HG03135 (cell line): ENCODE results near the gene RPIA.
A peak's percentile ranks its signal among the peaks of the same experiment; 100 is the strongest.
"Not testable (repeated sequence)": the region's sequence is repeated elsewhere in the genome, so short reads cannot be mapped to it uniquely, and the experiment has no call there.

Source experiments
- ATAC-seq: cut with Tn5 transposase; IDR thresholded peaks from one replicate; pipeline ENCODE4 v1.9.1; 2021; ENCODE audit warnings: mild to moderate bottlenecking, moderate library complexity; ENCODE audit not compliant: unreplicated experiment

The RPIA gene

DNA sequence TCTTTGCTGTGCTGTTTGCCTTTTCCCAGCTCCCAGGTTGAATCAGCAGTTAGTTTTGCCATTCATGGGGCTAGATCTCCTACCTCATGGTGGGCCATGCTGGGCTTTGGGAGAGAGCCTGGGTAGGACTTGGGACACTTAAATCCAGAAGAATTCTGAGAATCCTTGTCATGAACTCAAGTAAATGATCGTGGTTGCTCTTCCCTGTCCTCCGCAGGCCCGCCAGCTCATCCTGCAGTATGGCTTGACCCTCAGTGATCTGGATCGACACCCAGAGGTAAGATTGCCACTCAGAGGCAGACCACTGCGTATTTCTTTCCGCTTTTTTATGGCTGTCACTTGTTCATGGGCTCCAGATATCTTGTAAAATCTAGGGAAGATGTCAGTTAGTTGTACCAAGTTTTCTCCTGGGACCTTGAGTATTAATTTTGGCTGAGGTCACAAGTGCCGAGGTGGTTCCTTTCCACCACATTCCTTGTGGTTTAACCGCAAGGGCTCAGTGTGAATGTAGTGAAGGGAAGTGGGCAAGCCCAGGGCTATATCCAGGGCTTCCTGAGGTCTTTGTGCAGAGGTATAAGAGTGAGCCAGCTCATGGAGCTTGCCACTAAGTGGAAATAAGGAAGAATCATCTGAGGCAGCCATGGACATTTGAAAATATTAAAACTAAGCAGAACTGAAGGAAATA is 37.7 kb downstream of the RPIA start:
- ATAC-seq = no peak

DNA sequence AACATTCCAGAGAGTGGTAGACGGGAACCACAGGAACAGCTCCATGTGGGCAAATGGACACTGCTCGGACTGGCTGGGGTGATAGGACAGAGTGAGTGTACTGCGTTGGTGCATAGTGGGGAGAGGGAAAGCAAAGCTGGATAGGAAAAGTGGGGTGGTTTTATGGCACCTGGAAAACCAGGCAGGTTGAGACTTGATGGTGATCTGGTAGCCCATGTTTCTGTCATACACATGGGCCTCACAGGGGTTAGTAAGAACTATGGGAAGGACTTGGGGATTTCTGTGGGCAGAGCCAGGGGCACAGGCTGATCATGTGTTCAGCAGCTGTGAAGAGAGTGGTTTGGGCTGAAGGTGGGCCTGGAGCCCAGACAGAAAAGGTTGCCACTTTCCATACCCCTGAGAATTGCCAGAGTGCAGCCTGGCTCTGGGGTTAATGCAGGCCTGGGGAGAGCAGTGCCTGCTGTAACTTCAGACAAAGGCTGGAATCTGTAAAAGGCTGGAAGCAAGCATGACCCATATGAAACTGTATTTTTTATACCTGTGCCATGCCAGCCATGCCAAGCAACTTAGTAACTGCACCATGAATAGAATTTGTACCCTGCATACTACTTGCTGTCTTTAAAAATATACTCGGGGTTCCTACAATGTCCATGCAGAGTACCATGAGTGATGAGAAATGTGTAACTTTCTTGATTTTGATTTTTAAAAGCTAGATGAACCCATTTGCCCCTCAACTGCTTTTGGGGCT is 41.9 kb downstream of the RPIA start:
- no peak for ATAC-seq

DNA sequence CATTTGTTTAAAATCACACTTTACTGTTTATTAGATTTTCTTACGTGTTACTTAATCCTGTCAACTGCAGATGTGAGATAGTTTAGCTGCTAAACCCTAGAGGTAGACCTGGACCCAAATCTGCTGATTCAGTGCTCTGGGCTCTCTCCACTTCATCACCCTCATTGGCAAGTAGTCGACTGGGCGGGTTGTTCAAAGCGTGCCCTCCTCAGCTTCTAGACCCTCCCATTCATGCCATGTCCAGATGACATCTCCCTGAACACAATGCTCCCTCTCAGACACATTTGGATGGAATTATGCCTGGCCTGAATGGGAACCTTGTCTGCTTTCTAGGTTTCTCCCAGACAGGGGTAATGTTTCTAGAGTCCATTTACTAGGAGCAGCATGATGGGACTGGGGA is 43.7 kb downstream of the RPIA start:
- ATAC-seq = no peak

DNA sequence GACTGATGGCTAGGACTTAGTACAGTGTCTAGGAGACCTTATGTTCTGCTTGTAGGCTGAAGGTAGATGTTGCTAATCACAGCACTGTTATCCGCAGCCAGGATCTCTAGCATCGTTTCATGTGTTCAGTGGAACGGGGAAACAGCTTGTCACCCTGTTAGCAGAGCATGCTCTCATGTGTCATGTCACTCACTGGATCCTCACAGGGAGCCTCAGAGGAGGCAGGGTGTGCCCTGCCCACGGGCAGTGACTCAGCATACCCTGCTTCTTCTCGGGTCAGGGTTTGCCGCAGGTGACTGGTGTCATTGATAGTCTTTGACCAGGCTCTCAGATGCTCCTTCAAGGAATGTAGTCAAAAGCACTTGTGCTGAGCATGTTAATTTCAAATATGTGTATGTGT is 44.4 kb downstream of the RPIA start:
- ATAC-seq = no peak

DNA sequence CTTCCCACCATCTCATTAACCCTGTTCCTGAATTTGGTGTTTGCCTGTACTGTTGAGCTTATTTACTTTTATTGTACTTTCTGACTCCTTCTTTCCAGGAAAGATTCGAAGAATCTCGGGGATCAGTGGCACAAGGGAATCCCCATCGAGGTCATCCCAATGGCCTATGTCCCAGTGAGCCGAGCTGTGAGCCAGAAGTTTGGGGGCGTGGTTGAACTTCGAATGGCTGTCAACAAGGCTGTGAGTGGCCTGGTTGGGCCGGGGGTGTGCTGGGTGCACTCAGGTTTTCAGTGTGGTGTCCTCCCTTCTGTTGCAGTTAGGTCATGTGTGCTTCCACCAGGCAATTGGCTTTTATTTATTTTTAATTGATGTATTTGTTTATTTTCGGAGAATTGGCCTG is 45.0 kb downstream of the RPIA start:
- ATAC-seq = no peak

DNA sequence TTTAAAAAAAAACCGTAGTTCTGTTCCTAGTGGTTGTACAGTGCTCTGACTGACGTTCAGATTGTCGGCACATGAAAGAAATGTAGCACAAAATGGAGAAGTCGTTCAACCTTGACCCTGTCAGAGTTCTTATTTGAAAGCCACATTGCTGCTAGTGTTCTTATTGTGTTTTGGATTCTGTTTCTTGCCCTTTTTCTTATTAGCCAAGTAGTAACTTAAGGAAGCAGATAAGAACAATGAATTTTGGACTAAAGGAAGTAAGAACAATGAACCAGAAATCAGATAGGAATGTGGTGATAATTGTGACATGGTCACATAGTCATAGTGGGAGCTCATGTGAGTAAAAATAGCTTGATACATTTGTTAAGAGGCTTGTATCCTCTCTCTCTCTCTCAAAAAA is 45.9 kb downstream of the RPIA start:
- ATAC-seq = no peak

DNA sequence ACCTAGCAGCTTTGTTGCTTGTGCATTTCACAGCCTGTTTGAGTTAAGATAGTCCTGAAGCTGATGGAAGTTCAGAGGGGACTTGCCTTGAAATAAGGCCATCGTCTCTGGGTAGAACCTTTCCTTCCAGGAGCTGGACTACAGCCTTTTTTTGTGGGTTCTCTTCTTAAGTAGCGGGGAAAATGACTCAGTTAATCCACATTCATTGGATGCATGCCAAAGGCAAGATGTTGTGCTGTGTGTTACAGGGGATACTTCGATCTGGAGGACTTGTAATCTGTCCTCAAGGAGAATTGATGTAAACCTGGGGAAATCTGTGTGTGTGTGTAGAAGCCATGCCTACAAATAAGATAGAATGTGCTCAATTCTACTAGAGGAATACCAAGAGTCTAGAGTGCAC is 46.8 kb downstream of the RPIA start:
- no peak for ATAC-seq

DNA sequence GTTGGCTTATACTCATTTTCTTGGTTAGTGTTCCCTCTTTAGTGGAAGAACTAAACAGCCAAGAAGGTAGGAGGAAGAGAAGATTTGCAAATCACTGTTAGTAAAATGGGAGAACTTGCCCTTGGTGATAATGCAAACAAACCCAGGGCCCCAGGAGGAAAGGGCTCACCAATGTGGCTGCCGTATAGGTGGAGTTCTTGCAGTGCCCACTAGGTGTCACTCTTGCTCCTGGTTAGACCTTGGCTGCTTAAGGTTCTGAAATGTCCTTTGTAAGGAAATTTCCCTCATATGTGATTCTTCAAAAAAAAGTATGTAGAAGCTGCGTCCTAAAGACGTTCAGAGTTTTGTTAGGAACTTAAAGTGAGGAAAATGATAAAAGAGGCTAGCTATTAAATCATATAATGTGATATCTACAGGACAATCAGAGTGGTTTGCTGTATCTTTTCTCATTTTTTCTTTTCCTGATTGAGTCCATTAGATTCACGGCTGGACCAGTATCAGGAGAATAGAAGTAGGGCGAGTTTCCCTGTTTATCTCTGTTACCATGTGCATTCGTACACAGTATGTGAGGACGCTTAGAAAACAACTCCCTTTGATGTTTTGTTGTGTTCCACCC is 48.6 kb downstream of the RPIA start:
- peak; percentile 79 for ATAC-seq

DNA sequence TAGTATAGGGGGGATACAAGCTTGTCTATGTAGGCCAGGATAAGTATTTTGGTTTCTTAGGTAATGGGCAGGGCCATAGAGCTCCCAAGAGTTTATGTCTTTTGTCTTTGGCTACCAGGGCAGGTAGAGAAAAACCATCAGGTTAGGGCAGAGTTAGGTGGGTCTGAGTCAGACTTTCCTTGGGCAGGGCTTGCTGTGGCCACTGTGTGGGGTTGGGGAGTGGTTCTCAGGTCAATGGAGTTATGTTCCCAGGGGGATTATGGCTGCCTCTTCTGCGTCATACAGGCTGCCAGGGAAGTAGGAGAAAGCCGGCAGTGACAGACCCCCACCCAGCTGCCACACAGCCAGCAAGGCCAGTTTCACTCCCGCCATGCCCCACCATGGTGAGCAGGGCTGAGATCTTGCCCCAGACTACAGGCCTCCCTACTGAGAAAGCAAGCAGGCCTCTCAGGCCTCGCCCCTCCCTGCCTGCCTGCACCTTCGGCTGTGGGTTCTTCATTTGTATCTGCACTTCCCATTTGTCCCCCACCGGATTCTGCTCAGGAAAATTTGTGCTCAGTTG is 55.5 kb downstream of the RPIA start:
- no peak for ATAC-seq

DNA sequence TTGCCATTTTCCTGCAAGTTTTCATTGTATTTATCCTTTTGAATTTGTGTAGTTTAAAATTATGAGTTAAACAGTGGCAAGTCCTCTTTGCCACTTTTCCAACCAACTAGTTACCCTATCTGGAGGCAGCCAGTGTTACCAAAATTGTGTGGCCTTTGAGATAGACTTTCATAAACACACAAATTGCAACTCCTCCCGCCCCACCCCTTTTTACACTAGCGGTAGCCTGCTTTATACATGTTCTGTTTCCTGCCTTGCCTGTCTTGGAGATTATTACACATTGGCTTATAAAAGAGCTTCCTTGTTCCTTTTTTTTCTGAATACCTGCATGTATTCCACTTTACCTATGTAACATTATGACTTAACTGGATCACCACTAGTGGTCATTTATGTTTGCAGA is 56.5 kb downstream of the RPIA start:
- ATAC-seq = no peak

DNA sequence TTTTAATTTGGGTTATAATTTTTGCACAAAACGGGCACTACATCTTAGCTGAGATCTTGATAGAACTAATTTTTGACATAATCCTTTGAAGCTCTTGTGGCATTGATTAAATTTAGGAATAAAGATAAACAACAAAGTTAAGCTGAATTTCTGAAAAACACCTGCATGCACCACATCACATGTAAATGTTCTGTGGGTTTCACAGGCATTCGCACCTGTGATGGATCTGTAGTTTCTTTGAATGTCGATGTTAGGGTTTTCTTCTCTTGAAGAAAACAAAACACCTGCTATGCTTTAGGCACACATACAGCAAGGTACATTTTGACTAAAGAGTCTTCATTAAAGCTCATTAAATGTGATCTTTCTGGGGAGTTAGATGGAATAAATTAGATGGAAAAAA is 60.3 kb downstream of the RPIA start:
- no peak for ATAC-seq

DNA sequence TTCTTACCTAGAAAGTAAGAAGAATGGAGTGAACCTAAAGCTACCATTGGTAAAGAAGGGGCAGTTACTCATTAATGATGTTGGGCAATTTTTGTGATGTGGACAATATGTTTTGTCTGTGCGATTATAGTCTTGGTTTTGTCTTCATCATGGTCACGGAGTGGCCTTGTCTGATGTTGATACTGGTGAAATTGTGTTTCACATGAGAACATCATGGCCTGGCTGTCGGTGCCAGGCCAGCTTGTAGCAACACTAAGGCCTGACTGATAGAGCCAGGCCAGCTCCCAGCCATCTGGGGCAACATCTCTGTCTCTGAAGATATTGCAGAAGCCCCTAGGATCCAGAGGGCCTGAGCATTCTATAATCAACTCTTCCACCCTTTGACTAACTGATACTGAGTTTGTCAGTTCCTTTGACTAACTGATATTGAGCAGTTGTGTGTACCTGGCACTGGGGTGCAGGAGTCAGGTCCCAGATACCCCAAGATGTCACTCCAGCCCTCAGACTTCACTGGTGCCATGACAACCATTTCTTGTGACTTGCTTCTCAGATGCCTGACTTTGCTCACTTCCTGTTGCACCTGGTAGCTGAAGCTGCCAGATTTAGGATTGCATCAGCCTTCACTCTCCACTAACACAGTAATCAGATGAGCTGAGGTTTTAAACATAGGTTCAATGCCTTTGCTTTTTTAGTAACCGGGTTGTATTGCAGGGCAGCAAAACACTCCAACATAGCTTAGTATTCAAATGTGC is 62.5 kb downstream of the RPIA start:
- ATAC-seq = peak; percentile 93

DNA sequence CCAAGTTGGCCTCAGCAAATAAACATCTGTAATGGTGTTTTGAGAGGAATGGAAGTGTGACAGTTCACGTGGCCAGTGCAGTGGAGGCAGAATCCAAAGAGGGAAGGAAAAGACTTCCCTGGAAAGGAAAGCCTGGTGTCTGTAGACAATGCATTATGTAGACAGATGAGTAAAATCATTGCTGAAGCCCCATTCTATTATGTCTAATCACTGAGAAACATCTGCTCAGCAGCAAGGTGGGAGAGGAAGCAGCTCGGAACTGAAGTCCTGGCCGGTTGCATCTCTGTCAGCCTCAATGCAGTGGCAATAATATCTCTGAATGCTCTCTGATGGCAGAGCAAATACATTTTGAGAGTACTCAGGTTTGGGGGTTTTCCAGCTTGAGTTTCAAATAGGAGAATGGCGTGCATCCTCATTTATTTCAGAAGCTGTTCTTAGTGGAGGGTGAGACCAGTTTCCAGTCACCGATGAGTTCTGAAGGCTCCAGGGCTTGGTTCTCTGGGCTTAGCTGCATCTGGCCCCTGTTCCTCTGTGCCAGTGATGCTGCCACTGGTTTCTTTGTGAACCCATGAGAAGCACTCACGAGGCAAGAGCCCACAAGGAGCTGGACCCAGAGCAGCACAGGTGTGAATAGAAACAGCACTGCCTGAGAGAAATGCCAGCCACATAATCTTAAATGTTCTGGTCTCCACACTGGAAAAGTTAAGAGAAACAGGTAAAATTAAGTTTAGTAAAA is 63.3 kb downstream of the RPIA start:
- ATAC-seq = peak; percentile 24

DNA sequence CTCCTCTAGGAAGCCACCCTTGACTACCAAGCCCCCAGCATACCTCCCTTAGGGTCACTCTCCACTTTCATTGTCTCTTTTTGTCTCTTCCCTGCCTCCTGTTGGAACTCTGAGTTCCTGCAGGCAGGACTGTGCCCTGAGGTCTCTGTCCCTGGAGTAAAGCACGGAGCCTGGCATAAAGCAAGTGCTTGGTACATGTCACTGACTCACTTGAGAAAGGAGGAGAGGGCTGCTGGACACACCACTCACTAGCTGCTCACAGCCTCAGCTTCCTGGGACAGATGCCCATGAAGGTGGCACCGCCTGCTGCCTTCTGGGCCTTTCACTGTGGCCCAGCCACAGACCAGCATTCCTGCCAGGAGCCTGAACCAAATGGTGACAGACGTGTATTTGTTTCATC is 64.4 kb downstream of the RPIA start:
- no peak for ATAC-seq

DNA sequence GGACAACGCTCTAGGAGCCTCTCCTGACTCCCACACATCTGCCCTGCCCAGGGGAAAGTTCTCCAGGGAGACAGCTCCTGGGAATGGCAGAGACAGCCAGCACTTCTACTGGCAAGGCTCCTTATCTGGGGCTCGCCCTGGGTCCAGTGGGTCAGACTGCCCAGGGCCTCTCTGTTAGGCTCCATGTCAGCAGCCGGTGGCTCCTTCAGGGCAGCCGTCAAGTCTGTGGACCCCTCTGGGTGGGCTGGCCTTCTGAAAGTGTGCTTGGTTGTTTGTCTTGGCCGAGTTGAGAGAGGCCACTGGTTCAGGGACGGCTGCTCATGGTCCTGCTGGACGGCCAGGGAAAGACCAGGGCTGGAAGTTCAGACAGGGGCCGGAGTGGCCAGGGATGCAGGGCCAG is 65.6 kb downstream of the RPIA start:
- ATAC-seq = no peak

DNA sequence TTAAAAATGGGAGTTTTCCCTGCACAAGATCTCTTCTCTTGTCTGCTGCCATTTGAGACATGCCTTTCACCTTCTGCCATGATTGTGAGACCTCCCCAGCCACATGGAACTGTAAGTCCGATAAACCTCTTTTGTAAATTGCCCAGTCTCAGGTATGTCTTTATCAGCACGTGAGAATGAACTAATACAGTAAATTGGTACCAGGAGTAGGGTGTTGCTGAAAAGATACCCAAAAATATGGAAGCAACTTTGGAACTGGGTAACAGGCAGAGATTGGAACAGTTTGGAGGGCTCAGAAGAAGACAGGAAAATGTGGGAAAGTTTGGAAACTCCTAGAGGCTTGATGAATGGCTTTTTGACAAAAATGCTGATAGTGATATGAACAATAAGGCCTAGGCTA is 67.2 kb downstream of the RPIA start:
- not testable (repeated sequence) for ATAC-seq

DNA sequence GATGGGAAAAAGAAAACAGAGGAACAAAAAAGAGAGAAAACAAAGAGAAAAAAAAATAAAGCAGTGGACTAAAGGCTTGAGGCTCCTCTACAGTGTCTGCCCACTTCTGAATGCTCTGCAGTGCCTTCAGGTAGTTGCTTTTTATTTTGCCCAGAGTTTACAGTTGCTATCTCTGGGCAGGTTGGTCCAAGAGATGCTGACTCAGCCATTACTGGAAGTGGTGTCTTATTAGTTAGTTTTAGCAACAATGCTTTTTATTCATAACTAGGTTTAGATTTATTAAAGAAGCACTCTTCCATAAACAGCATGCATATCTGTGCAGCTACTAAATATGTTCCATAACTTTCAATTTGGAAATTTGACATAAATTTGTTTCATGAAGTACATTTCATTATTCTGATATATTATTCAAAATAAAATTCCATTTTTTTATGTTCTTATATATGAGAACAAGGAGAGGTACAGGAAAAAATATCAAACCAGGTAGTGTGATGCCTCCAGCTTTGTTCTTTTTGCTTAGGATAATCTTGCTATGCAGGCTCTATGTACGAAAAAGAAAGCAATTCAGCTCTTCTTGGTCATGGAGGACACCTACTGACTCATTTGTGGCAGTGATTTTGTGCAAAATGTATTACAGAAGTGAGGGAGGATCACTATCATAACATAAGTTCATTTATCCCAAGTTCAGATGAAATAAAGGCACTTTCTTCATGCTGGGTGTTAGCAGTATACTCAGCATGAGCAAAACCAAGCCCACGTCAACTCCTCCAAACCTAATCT is 69.5 kb downstream of the RPIA start:
- no peak for ATAC-seq

DNA sequence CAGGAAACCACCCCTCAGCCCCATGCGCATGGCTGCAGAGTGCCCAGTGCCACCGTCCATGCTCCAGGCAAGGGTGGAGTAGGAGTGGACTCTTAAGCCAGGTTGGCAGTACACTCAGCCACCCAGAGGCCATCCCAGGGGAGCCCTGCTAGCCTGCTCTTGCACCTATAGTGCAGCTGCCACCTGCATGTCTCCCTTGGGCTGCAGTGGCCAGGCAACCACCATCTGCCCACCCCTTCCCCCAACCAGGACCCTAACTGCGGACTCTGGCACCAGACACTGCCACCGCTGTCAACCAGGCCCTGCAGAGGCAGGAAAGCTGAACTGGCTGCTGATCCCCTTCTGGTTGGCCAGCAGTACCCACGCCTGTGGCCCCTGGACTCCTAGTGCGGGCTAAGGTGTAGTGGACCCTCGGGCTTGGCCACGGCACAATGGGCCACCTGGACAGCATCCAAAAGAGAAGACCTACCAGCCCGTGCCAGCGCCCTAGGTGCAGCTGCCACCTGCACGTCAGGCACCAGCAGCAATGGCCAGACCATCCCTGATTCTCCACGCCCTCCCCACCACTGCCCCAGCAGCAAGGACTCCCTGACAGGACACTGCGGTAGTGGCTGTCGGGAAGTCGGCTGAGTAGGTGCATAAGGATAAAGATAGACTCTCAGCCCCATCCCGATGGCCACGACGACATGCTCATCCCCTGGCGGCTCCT is 72.8 kb downstream of the RPIA start:
- ATAC-seq = no peak

DNA sequence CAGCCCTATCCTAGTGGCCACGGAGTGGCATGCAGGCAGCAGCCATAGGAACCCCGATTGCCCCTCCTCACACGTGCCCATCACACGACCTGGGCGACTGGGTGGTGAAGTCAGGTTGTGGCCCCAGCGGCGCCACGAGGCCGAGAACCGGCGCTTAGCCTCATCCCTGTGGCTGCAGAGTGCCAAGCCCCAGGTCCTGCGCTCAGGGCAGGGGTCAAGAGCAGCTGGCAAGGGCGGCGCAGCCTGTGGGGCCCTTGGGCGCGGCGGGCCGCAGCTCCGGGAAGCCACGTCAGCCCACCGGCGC is 73.3 kb downstream of the RPIA start:
- no peak for ATAC-seq
